ENCODE measurements around the gene ELK3. TPM values are rescaled to one million over a fixed set of nuclear protein-coding genes. Genes with fewer than 3 reads are reported as not detected.

Gene ELK3
- total RNA-seq, 1 donor from 2014 or later: 45.7 TPM

DNA sequence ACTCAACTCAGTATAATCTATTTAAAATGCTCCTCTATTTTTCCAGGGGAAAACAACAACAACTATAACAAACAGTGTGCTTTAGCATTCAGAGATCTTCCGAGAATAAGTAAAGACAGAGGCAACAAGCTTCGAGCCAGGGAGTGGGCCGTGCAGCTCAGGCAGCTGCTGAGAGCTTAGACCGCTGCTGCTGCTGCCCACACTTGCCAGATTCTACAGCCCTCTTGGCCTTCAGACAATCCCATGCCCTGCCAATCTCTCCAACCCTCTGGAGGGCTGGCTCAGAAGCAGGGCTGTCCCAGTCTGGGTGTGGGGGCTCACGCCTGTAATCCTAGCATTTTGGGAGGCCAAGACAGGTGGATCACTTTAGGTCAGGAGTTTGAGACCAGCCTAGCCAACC lies 23.4 kb upstream of the ELK3 start:
- TF ChIP-seq, protein P1, sequence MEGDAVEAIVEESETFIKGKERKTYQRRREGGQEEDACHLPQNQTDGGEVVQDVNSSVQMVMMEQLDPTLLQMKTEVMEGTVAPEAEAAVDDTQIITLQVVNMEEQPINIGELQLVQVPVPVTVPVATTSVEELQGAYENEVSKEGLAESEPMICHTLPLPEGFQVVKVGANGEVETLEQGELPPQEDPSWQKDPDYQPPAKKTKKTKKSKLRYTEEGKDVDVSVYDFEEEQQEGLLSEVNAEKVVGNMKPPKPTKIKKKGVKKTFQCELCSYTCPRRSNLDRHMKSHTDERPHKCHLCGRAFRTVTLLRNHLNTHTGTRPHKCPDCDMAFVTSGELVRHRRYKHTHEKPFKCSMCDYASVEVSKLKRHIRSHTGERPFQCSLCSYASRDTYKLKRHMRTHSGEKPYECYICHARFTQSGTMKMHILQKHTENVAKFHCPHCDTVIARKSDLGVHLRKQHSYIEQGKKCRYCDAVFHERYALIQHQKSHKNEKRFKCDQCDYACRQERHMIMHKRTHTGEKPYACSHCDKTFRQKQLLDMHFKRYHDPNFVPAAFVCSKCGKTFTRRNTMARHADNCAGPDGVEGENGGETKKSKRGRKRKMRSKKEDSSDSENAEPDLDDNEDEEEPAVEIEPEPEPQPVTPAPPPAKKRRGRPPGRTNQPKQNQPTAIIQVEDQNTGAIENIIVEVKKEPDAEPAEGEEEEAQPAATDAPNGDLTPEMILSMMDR (conservative IDR thresholded peaks at IDR 0.05; ENCODE audit: low read depth, low read length): no peak
- no peak for DNase-seq (ENCODE audit: low read depth)
- no peak overlapping the region for H3K4me3 ChIP-seq (ENCODE audit: low read depth, low read length)

DNA sequence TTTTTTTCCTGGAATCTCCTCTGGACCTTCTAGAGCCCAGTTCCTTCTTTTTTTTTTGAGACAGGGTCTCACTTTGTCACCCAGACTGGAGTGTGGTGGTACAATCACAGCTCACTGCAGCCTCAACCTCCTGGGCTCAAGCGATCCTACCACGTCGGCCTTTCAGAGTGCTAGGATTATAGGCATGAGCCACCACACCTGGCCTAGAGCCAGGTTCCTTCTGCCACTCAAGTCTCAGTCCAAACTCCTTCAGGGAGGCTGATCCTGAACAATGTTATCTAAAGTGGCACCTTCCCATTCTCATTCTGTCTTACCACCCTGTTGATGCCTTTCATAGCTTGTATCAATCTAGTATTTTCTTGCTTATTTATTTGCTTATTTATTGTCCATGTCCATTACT lies 22.3 kb upstream of the ELK3 start:
- no peak overlapping the region for H3K4me3 ChIP-seq (ENCODE audit: low read depth, low read length)
- DNase-seq (ENCODE audit: low read depth): no peak
- TF ChIP-seq, protein P1 (conservative IDR thresholded peaks at IDR 0.05; ENCODE audit: low read depth, low read length): no peak

- DNase-seq (ENCODE audit: low read depth): no peak
- no peak overlapping the region for H3K4me3 ChIP-seq (ENCODE audit: low read depth, low read length)
- TF ChIP-seq, protein P1 (conservative IDR thresholded peaks at IDR 0.05; ENCODE audit: low read depth, low read length): no peak
These were observed 21.2 kb upstream of the ELK3 start for GRCh38 chr12:96172981-96173380.

GRCh38 chr12:96176575-96176974 lies 17.6 kb upstream of the ELK3 start:
- TF ChIP-seq, protein P1 (conservative IDR thresholded peaks at IDR 0.05; ENCODE audit: low read depth, low read length): no peak
- no peak for DNase-seq (ENCODE audit: low read depth)
- H3K4me3 ChIP-seq (ENCODE audit: low read depth, low read length): no peak overlapping the region

DNA sequence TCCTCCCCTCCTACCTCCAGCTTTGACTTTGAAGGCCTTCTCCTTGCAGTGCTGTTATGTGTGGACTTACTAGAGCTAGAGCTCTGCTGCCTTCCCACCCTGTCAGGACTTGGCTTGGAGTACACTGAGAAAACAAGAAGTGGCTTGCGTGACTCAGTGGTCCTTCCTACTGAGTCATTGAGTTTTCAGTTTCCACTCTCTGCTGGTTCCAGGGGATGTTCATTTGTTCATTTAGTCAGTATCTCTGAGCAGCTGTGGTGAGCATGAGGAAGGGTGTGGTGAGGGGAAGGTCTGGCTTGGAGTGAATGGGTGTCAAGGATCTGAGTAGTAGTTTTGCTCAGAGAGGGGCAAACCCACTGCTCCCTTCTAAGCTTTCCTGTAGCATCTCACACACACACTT lies 17.2 kb upstream of the ELK3 start:
- TF ChIP-seq, protein P1 (conservative IDR thresholded peaks at IDR 0.05; ENCODE audit: low read depth, low read length): no peak
- H3K4me3 ChIP-seq (ENCODE audit: low read depth, low read length): no peak overlapping the region
- no peak for DNase-seq (ENCODE audit: low read depth)

DNA sequence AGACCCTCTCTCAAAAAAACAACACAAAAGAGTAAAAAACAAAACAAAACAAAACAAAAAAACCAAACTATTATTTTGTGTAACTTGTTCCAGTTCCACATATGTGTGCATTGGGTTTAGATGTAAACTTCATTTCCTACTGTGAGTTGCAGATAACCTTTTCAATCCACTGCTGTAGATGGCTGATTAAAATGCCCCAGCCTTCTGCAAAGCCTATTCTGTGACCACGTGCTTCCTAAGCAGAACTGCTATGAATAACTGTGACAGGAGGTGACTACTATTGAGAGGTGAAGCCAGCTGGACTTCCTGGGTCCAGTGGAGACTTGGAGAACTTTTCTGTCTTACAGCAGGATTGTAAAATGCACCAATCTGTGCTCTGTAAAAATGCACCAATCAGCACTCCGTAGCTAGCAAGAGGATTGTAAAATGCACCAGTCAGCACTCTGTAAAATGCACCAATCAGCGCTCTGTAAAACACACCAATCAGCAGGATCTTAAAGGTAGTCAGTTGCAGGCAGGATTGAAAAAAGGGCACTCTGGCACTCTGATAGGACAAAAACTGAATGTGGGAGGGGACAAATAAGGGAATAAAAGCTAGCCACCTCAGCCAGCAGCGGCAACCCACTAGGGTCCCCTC lies 10.3 kb upstream of the ELK3 start:
- H3K4me3 ChIP-seq (ENCODE audit: low read depth, low read length): no peak overlapping the region
- TF ChIP-seq, protein P1 (conservative IDR thresholded peaks at IDR 0.05; ENCODE audit: low read depth, low read length): no peak
- DNase-seq (ENCODE audit: low read depth): no peak

- TF ChIP-seq, protein P1 (conservative IDR thresholded peaks at IDR 0.05; ENCODE audit: low read depth, low read length): no peak
- DNase-seq (ENCODE audit: low read depth): no peak
- no peak overlapping the region for H3K4me3 ChIP-seq (ENCODE audit: low read depth, low read length)
These were observed 8.3 kb upstream of the ELK3 start for GRCh38 chr12:96185914-96186313.

Measured in epithelial cell of proximal tubule (primary cell).